GM12878 (cell line): Measurements from ENCODE around the gene MEIG1. TPM values are rescaled to one million over a fixed set of nuclear protein-coding genes. Genes with fewer than 3 reads are reported as not detected.
"Not testable (repeated sequence)": the region's sequence is repeated elsewhere in the genome, so short reads cannot be mapped to it uniquely, and the experiment has no call there.

Experiments
- ATAC-seq: fragments of 200-7000 bp; cut with Tn5 transposase; 3 replicates; pipeline ENCODE4 v1.9.1; 2020; ENCODE audit warnings: mild to moderate bottlenecking, moderate library complexity
- BruUV-seq: library from RNA; stranded (reverse); fragments of 400-500 nt; replicated peaks from 2 replicates; lab custom pipeline; 2021; lab: Mats Ljungman, UMichigan
- CTCF ChIA-PET: fragments of 300-600 bp; sonication (Branson Sonifier 250); formaldehyde crosslinking; extraction: SDS; loops from one replicate; lab custom pipeline; 2021; ENCODE audit warnings: inconsistent platforms; lab: Yijun Ruan, JAX
- POLR2A ChIA-PET: fragments of 350-600 bp; formaldehyde crosslinking; extraction: SDS; loops from one replicate; lab custom pipeline; 2021; ENCODE audit warnings: inconsistent platforms; lab: Charles Lee
- RAD21 ChIA-PET: fragments of 300-600 bp; sonication (Branson Sonifier 250); formaldehyde crosslinking; loops from one replicate; lab custom pipeline; 2023; ENCODE audit warnings: antibody characterized with exemption; ENCODE audit not compliant: unreplicated experiment; lab: Charles Lee
- SMC1A ChIA-PET: fragments of 300-600 bp; sonication (Branson Sonifier 250); formaldehyde crosslinking; loops from one replicate; lab custom pipeline; 2023; ENCODE audit not compliant: unreplicated experiment, uncharacterized antibody; lab: Charles Lee
- DNase-seq: peaks from one replicate; pipeline ENCODE4 v3.0.0-alpha.2; 2011; ENCODE audit warnings: low read depth, low spot score
- FAIRE-seq: peaks from 3 replicates; lab custom pipeline; 2011; peaks lifted over from hg19 to GRCh38; lab: Jason Lieb, UNC
- H2AFZ ChIP-seq: 2 replicates; pipeline ENCODE4 v1.6.0; 2011; ENCODE audit warnings: low read depth, low read length, control low read depth; ENCODE audit not compliant: control insufficient read depth
- H3K27ac ChIP-seq: 2 replicates; pipeline ENCODE4 v1.5.1; 2011; ENCODE audit warnings: control low read depth; ENCODE audit not compliant: control insufficient read depth, insufficient read depth
- H3K27me3 ChIP-seq, 2 experiments: replicated peaks in 1 of 2; 2 replicates each; pipeline versions ENCODE4 v1.6.0 to v1.6.1; 2011; ENCODE audit warnings: low read length in 1 of 2; ENCODE audit not compliant: control insufficient read depth in 2 of 2, insufficient read depth in 2 of 2
- H3K36me3 ChIP-seq, 2 experiments: 2 replicates each; pipeline ENCODE4 v1.5.1; 2011; ENCODE audit warnings: low read length in 1 of 2; ENCODE audit not compliant: control insufficient read depth in 2 of 2, insufficient read depth in 2 of 2
- H3K4me1 ChIP-seq: 2 replicates; pipeline ENCODE4 v1.6.1; 2011; ENCODE audit warnings: mild to moderate bottlenecking, low read length, moderate library complexity, mixed read lengths; ENCODE audit not compliant: control insufficient read depth, insufficient read depth
- H3K4me2 ChIP-seq: 2 replicates; pipeline ENCODE4 v1.6.0; 2011; ENCODE audit warnings: control low read depth; ENCODE audit not compliant: control insufficient read depth, insufficient read depth
- H3K4me3 ChIP-seq: fragments of 200-600 bp; sonication (generic); 2 replicates; pipeline ENCODE4 v1.5.1; 2016
- H3K79me2 ChIP-seq: 2 replicates; pipeline ENCODE4 v1.6.0; 2011; ENCODE audit warnings: low read length; ENCODE audit not compliant: control insufficient read depth, insufficient read depth
- H3K9ac ChIP-seq: 2 replicates; pipeline ENCODE4 v1.8.0; 2011; ENCODE audit warnings: low read length, control low read depth, mixed read lengths; ENCODE audit not compliant: control insufficient read depth, insufficient read depth
- H3K9me3 ChIP-seq: replicated peaks from 3 replicates; pipeline ENCODE4 v1.5.1; 2011; ENCODE audit warnings: mild to moderate bottlenecking, low read length; ENCODE audit not compliant: control insufficient read depth, insufficient read depth
- H4K20me1 ChIP-seq: 2 replicates; pipeline ENCODE4 v1.6.0; 2011; ENCODE audit not compliant: control insufficient read depth, insufficient read depth
- FOS ChIP-seq: IDR thresholded peaks from 3 replicates; pipeline ENCODE4 v1.6.1; 2011; ENCODE audit warnings: borderline replicate concordance; ENCODE audit not compliant: insufficient read length; ENCODE audit errors: extremely low read depth
- NR2C1 ChIP-seq: fragments of 450-650 bp; IDR thresholded peaks from 2 replicates; pipeline ENCODE4 v1.6.1; 2017; ENCODE audit warnings: antibody characterized with exemption, mild to moderate bottlenecking, moderate library complexity
- NR2F1 ChIP-seq: fragments of 450-650 bp; conservative IDR thresholded peaks from 2 replicates; pipeline ENCODE4 v1.6.1; 2017; ENCODE audit warnings: mild to moderate bottlenecking
- RUNX3 ChIP-seq: IDR thresholded peaks from 2 replicates; pipeline ENCODE4 v1.6.1; 2012; ENCODE audit warnings: low read length, inconsistent platforms
- SPI1 ChIP-seq: IDR thresholded peaks from 2 replicates; pipeline ENCODE4 v1.6.1; 2011; ENCODE audit warnings: low read depth, mild to moderate bottlenecking, low read length, moderate library complexity, borderline replicate concordance; ENCODE audit not compliant: insufficient read depth
- WGBS: methylation state at CpG from one replicate; pipeline ENCODE4 v1.1.6; 2016; ENCODE audit warnings: low lambda C conversion rate; ENCODE audit not compliant: insufficient replicate concordance, insufficient coverage; ENCODE audit errors: missing lambda C conversion rate; 5-methylcytosine and 5-hydroxymethylcytosine counted together
- in situ Hi-C: fragments of 300-500 bp; cut with MboI; formaldehyde crosslinking; loops from 9 replicates; pipeline ENCODE4 v1.14.3; 2018; ENCODE audit warnings: mixed read lengths
- intact Hi-C: fragments of 100-400 bp; cut with micrococcal nuclease; formaldehyde crosslinking; loops from one replicate; pipeline ENCODE4 v1.14.2; 2022; ENCODE audit not compliant: unreplicated experiment
- polyA plus RNA-seq, 11 experiments: library from polyadenylated mRNA; depleted of rRNA in 4 of 11; unstranded in 6 of 11; stranded (reverse) in 5 of 11; fragments of >200 nt; fragmentation: Nextera tagmentation in 4 of 11; fragmentation: Illumina TruSeq in 1 of 11; extraction: Ambion mirVana in 4 of 11; extraction: Trizol in 1 of 11; gene quantifications; 1 replicate in 1 of 11; 2 replicates in 10 of 11; pipeline versions ENCODE4 v1.2.1 to v1.2.3, GENCODE V29; 2011 to 2016; ENCODE audit warnings: inconsistent platforms in 2 of 11, missing spikeins in 2 of 11, low read depth in 1 of 11
- total RNA-seq, 4 experiments: library from RNA; depleted of rRNA in 3 of 4; stranded (reverse); fragments of >200 nt in 3 of 4; fragmentation: Illumina TruSeq in 1 of 4; extraction: Trizol in 1 of 4; gene quantifications; 2 replicates each; pipeline versions ENCODE4 v1.2.1 to v1.2.3, GENCODE V29; 2013 to 2021
- TF ChIP-seq, protein P1 (sequence below): fragments of 450-650 bp; formaldehyde crosslinking; IDR thresholded peaks from 2 replicates; pipeline ENCODE4 v1.4.0; 2020; ENCODE audit warnings: mild to moderate bottlenecking, moderate library complexity

The MEIG1 gene
- total and polyA plus RNA-seq, 10 of the 15 experiments (the other 5 are each of a cell fraction or from before 2014, with no cell fraction given), result 0.13 to 1.9 (median 0.80) TPM; not detected in 2

DNA sequence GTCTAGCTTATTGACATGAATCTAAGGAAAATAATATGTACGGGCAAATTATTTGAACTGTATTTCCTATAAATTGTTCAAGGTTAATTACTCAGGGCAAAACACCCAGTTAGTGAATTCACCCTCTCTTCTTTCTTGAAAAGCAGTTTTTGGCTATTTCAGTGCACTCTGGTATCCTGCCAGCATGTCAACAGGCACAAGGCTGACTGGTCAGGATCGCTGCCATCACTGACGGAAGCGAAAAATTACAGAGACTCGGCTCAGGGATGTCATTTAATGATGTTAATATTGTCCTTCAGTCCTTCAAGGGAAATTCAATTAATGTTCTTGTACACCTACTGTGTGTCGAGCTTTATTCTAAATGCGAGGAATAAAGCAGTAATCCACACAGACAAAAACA, 56.3 kb downstream of the MEIG1 start:
- Histone ChIP-seq H3K9ac (no peak overlapping the region), H3K4me3 (no peak overlapping the region), H2AFZ (no peak overlapping the region), H3K27ac (no peak overlapping the region), H3K27me3 (no peaks in the 10 kb centered on the region), H3K79me2 (no peaks in the 10 kb centered on the region), H3K4me2 (no peak overlapping the region), H3K4me1 (no peaks in the 10 kb centered on the region), H4K20me1 (no peaks in the 10 kb centered on the region), H3K36me3 (no peaks in the 10 kb centered on the region), H3K9me3 (no peaks in the 10 kb centered on the region)
- BruUV-seq, result no TSS peak
- no peak for ATAC-seq
- in situ Hi-C loops (no loop called here), intact Hi-C loops (no loop called here)
- WGBS, result 64% methylated on average over 7 of the region's 7 CpGs
- ChIA-PET SMC1A (interaction anchor here (1.2 kb wide), 1 partner anchor 62 kb away, joined by 3 read pairs; no protein-coding TSS in a partner anchor), POLR2A (no interaction called here), RAD21 (no interaction called here), CTCF (no interaction called here)
- DNase-seq, result no peak
- FAIRE-seq, result no peak
- TF ChIP-seq NR2C1, result no peak
- TF ChIP-seq FOS, result no peak
- TF ChIP-seq, protein P1, sequence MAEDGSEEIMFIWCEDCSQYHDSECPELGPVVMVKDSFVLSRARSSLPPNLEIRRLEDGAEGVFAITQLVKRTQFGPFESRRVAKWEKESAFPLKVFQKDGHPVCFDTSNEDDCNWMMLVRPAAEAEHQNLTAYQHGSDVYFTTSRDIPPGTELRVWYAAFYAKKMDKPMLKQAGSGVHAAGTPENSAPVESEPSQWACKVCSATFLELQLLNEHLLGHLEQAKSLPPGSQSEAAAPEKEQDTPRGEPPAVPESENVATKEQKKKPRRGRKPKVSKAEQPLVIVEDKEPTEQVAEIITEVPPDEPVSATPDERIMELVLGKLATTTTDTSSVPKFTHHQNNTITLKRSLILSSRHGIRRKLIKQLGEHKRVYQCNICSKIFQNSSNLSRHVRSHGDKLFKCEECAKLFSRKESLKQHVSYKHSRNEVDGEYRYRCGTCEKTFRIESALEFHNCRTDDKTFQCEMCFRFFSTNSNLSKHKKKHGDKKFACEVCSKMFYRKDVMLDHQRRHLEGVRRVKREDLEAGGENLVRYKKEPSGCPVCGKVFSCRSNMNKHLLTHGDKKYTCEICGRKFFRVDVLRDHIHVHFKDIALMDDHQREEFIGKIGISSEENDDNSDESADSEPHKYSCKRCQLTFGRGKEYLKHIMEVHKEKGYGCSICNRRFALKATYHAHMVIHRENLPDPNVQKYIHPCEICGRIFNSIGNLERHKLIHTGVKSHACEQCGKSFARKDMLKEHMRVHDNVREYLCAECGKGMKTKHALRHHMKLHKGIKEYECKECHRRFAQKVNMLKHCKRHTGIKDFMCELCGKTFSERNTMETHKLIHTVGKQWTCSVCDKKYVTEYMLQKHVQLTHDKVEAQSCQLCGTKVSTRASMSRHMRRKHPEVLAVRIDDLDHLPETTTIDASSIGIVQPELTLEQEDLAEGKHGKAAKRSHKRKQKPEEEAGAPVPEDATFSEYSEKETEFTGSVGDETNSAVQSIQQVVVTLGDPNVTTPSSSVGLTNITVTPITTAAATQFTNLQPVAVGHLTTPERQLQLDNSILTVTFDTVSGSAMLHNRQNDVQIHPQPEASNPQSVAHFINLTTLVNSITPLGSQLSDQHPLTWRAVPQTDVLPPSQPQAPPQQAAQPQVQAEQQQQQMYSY (CRISPR knock-in tag), result no peak

DNA sequence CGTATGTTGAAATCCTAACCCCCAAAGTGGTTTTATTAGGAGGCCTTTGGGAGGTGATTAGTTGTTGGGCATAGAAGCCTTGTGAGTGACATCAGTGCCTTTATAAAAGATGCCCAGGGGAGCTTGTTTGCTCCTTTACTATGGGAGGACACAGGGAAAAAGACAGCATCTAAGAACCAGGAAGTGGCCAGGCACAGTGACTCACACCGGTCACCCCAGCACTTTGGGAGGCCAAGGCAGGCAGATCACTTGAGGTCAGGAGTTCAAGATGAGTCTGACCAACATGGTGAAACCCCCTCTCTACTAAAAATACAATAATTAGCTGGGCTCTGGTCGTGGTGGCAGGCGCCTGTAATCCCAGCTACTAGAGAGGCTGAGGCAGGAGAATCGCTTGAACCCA, 61.8 kb downstream of the MEIG1 start:
- in situ Hi-C loops, H2AFZ ChIP-seq, SMC1A ChIA-PET, DNase-seq, H3K9ac ChIP-seq, intact Hi-C loops, H3K36me3 ChIP-seq, RAD21 ChIA-PET, POLR2A ChIA-PET, H3K4me3 ChIP-seq, H4K20me1 ChIP-seq, H3K9me3 ChIP-seq, H3K27me3 ChIP-seq, BruUV-seq, H3K4me2 ChIP-seq, FAIRE-seq, H3K79me2 ChIP-seq, H3K4me1 ChIP-seq, H3K27ac ChIP-seq: not testable (repeated sequence)
- 12% methylated on average over 4 of the region's 5 CpGs for WGBS
- peak; percentile 62 for TF ChIP-seq NR2F1
- TF ChIP-seq RUNX3, result peak; percentile 19; the same call in 1 of the 2 replicates
- 0 out of 2 replicates have a peak, but pooled peaks have one; percentile 8 for TF ChIP-seq SPI1
- peak; percentile 73 for ATAC-seq
- CTCF ChIA-PET, result interaction anchor here (1.2 to 1.5 kb wide), 2 partner anchors 67 to 86 kb away, joined by 3 to 6 read pairs; partner anchors contain the start of gene DCLRE1C
